Testis (tissue), 3 donors: Measurements from ENCODE around the gene UGT1A6. TPM values are rescaled to one million over a fixed set of nuclear protein-coding genes. Genes with fewer than 3 reads are reported as not detected.

Experiments used
- DNase-seq: peaks from one replicate; pipeline ENCODE4 v3.0.0-alpha.2; 2019
- H3K27ac ChIP-seq, 2 donors: fragments of 200-600 bp; sonication (generic); one replicate each; pipeline ENCODE4 v1.5.1; 2019
- H3K27me3 ChIP-seq: fragments of 200-600 bp; sonication (generic); one replicate; pipeline ENCODE4 v1.5.1; 2019
- H3K36me3 ChIP-seq: fragments of 200-600 bp; sonication (generic); one replicate; pipeline ENCODE4 v1.5.1; 2017; ENCODE audit warnings: low read depth; ENCODE audit errors: missing control alignments
- H3K4me1 ChIP-seq: fragments of 200-600 bp; sonication (generic); one replicate; pipeline ENCODE4 v1.5.1; 2019
- H3K4me3 ChIP-seq, 2 donors: fragments of 200-600 bp; sonication (generic); one replicate each; pipeline ENCODE4 v1.5.1; 2017 to 2019
- H3K9me3 ChIP-seq: fragments of 200-600 bp; sonication (generic); one replicate; pipeline ENCODE4 v1.5.1; 2017
- CTCF ChIP-seq, 3 experiments: fragments of 450-650 bp in 2 of 3; fragments of 200-600 bp in 1 of 3; sonication (generic) in 1 of 3; IDR thresholded peaks; one replicate each; pipeline ENCODE4 v1.5.1; 2016 to 2019; ENCODE audit warnings: antibody characterized with exemption in 3 of 3, mild to moderate bottlenecking in 2 of 3, moderate library complexity in 1 of 3
- POLR2A ChIP-seq: fragments of 450-650 bp; IDR thresholded peaks from one replicate; pipeline ENCODE4 v1.6.1; 2017; ENCODE audit warnings: antibody characterized with exemption, mild to moderate bottlenecking, moderate library complexity
- WGBS, 2 donors: methylation state at CpG; one replicate each; pipeline ENCODE4 v1.1.5; 2018; 5-methylcytosine and 5-hydroxymethylcytosine counted together
- intact Hi-C: fragments of 100-400 bp; cut with DNase I; formaldehyde crosslinking; loops from one replicate; pipeline ENCODE4 v1.15.1; 2023; ENCODE audit warnings: low total_unique reads
- polyA plus RNA-seq: library from polyadenylated mRNA; stranded (reverse); fragments of 350-450 nt; fragmentation: Illumina TruSeq; extraction: RNeasy Lipid Tissue Mini Kit (QIAGEN cat#74804); gene quantifications from one replicate; pipeline ENCODE4 v1.2.3, GENCODE V29; 2014; ENCODE audit warnings: low read depth, low replicate concordance; ENCODE audit not compliant: insufficient read depth
- total RNA-seq, 2 donors: library from RNA; depleted of rRNA; stranded (reverse); fragments of >200 nt; gene quantifications; one replicate each; pipeline ENCODE4 v1.2.3, GENCODE V29; 2016

The UGT1A6 gene
- total and polyA plus RNA-seq, 3 donors from 2014 or later = 0.74 to 3.0 TPM; not detected in 1

- Histone ChIP-seq H3K4me3 (no peak overlapping the region), H3K4me1 (no peaks in the 10 kb centered on the region), H3K36me3 (no peaks in the 10 kb centered on the region), H3K9me3 (no peaks in the 10 kb centered on the region), H3K27ac (no peak overlapping the region), H3K27me3 (no peaks in the 10 kb centered on the region)
- no peak for TF ChIP-seq CTCF (IDR thresholded peaks at IDR 0.05)
- TF ChIP-seq POLR2A = no peak
- WGBS, 2 donors = 86% methylated on average over 7 to 11 of the region's 11 CpGs
- intact Hi-C loops = no loop called here
- DNase-seq = no peak
Measured at GRCh38 chr2:233691443-233692433, 952 bp upstream of the UGT1A6 start.

DNA sequence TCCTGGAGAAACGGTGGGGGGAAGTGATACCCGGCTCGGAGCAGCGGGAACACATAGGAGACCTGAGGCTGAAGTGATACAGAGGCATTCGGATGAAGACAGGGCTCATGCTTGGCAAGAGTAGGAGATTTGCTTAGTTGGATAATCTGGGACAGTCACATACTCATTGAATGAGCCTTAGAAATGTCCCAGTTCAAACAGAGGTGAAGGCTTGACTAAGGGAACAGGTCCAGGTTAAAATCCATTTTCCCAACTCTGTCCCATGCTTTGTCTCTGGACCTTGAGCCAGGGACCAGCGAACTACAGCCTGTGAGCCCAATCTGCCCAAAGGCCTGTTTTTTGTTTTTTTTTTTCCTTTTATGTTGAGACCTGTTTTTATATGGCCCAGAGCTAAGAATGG is 1.3 kb downstream of the UGT1A6 start:
- no peak overlapping the region for H3K27ac ChIP-seq
- no peak for DNase-seq
- 73 to 75% methylated on average over 6 of the region's 6 CpGs for WGBS, 2 donors
- H3K27me3 ChIP-seq = no peaks in the 10 kb centered on the region
- H3K9me3 ChIP-seq = no peaks in the 10 kb centered on the region
- intact Hi-C loops = no loop called here
- no peak for TF ChIP-seq POLR2A
- TF ChIP-seq CTCF (IDR thresholded peaks at IDR 0.05) = no peak
- H3K4me3 ChIP-seq = no peak overlapping the region
- H3K4me1 ChIP-seq = no peaks in the 10 kb centered on the region
- H3K36me3 ChIP-seq = no peaks in the 10 kb centered on the region

DNA sequence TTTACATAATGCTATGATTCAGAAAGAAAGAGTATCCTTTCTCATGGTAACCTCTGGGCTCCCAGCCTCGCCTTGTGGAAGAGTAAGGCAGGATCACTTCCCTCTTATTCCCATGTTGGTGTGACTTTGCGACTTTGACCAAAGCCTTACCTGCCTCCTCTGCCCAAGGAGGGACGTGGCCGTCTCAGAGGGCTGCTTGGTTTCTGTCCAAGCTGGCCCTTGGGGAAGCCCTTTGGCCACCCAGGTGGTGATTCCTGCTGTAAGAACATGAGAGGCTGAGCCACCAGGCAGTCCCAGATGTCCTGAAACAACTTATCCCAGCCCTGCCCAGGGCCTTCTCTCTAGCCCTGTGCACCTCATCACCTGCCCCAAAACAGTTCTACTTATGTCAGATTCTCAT is 6.0 kb downstream of the UGT1A6 start:
- H3K4me3 ChIP-seq = no peak overlapping the region
- intact Hi-C loops = no loop called here
- no peaks in the 10 kb centered on the region for H3K36me3 ChIP-seq
- no peak overlapping the region for H3K27ac ChIP-seq
- peaks cover 5% of the 10 kb centered on the region for H3K4me1 ChIP-seq
- DNase-seq = no peak
- no peaks in the 10 kb centered on the region for H3K27me3 ChIP-seq
- no peaks in the 10 kb centered on the region for H3K9me3 ChIP-seq
- TF ChIP-seq POLR2A (no peak), CTCF (IDR thresholded peaks at IDR 0.05) (no peak)
- WGBS, 2 donors = 75 to 78% methylated on average over 4 of the region's 4 CpGs

DNA sequence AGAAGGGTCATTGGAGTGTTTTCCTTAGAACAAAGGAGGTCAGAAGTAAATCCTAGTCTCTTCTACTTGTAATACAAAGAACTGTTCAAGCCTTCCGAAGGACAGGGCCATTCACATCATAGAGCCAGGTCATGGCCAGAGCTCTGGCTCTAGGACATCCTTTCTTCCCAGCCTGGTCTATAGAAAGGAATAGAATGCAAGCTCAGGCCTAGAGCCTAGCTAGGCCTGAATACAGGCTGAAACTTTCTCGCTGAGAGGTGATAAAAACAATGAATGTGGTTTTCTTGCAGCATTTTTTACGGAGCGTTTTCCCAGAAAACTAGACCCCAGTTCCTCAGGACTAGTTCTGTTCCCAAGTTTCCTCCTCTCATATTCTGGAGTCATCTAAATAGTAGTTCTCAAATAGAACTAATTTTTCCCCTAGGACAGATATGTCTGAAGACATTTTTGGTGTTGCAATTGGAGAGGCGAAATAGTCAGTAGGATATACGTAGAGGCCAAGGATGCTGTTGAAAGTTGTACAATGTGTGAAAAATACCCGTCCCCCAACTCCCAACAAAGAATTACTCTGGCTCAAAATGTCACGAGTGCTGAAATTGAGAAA is 6.8 kb downstream of the UGT1A6 start:
- no peaks in the 10 kb centered on the region for H3K36me3 ChIP-seq
- H3K9me3 ChIP-seq = no peaks in the 10 kb centered on the region
- H3K4me1 ChIP-seq = peaks cover 5% of the 10 kb centered on the region
- no peak for DNase-seq
- intact Hi-C loops = no loop called here
- no peak for TF ChIP-seq CTCF (IDR thresholded peaks at IDR 0.05)
- TF ChIP-seq POLR2A = no peak
- no peak overlapping the region for H3K27ac ChIP-seq
- 95 to 96% methylated on average over 8 of the region's 8 CpGs for WGBS, 2 donors
- H3K4me3 ChIP-seq = no peak overlapping the region
- no peaks in the 10 kb centered on the region for H3K27me3 ChIP-seq
